Loucy (cell line): ENCODE data around the gene ATP13A5.

Source experiments
- H2AFZ ChIP-seq: fragments of 200-600 bp; sonication (generic); 2 replicates; pipeline ENCODE4 v1.6.0; 2016; ENCODE audit warnings: antibody characterized with exemption, mild to moderate bottlenecking, low read length, moderate library complexity
- H3F3A ChIP-seq: fragments of 200-600 bp; 2 replicates; pipeline ENCODE4 v1.6.0; 2016; ENCODE audit warnings: antibody characterized with exemption, low read depth, mild to moderate bottlenecking
- H3K27me3 ChIP-seq: fragments of 200-600 bp; sonication (generic); 2 replicates; pipeline ENCODE4 v1.6.1; 2014; ENCODE audit warnings: low read length, mild to moderate bottlenecking; ENCODE audit not compliant: insufficient read depth, poor library complexity, severe bottlenecking
- H3K36me3 ChIP-seq: fragments of 200-600 bp; sonication (generic); 2 replicates; pipeline ENCODE4 v1.6.1; 2016; ENCODE audit warnings: low read length; ENCODE audit not compliant: insufficient read depth
- H3K4me1 ChIP-seq: fragments of 200-600 bp; sonication (generic); 2 replicates; pipeline ENCODE4 v1.5.1; 2014; ENCODE audit warnings: low read length, mild to moderate bottlenecking; ENCODE audit not compliant: insufficient read depth, poor library complexity, severe bottlenecking
- H3K4me2 ChIP-seq: fragments of 200-600 bp; sonication (generic); 2 replicates; pipeline ENCODE4 v1.6.0; 2014; ENCODE audit warnings: antibody characterized with exemption, low read length, low read depth, mild to moderate bottlenecking; ENCODE audit not compliant: poor library complexity, severe bottlenecking
- H3K4me3 ChIP-seq: fragments of 200-600 bp; sonication (generic); 2 replicates; pipeline ENCODE4 v1.5.1; 2014; ENCODE audit warnings: low read length, mild to moderate bottlenecking, mixed read lengths; ENCODE audit not compliant: poor library complexity, severe bottlenecking
- H3K79me2 ChIP-seq: fragments of 200-600 bp; sonication (generic); 2 replicates; pipeline ENCODE4 v1.6.1; 2014; ENCODE audit warnings: low read length; ENCODE audit not compliant: insufficient read depth
- H3K9ac ChIP-seq: fragments of 200-600 bp; sonication (generic); 2 replicates; pipeline ENCODE4 v1.6.0; 2014; ENCODE audit warnings: mild to moderate bottlenecking, low read depth, low read length, moderate library complexity; ENCODE audit not compliant: poor library complexity, severe bottlenecking
- H3K9me2 ChIP-seq: fragments of 200-600 bp; sonication (generic); replicated peaks from 2 replicates; pipeline ENCODE4 v1.6.1; 2016; ENCODE audit warnings: low read depth, low read length, mixed read lengths
- H3K9me3 ChIP-seq: fragments of 200-600 bp; sonication (generic); 2 replicates; pipeline ENCODE4 v1.6.1; 2014; ENCODE audit warnings: mild to moderate bottlenecking, antibody characterized with exemption, low read length, low read depth; ENCODE audit not compliant: insufficient read depth
- H4K20me1 ChIP-seq: fragments of 200-600 bp; sonication (generic); 2 replicates; pipeline ENCODE4 v1.6.0; 2014; ENCODE audit warnings: antibody characterized with exemption, low read length, mild to moderate bottlenecking; ENCODE audit not compliant: insufficient read depth, poor library complexity, severe bottlenecking
- CTCF ChIP-seq: fragments of 200-600 bp; sonication (generic); conservative IDR thresholded peaks from 2 replicates; pipeline ENCODE4 v1.5.1; 2014; ENCODE audit warnings: mild to moderate bottlenecking, antibody characterized with exemption, low read length
- EZH2phosphoT487 ChIP-seq: fragments of 200-600 bp; IDR thresholded peaks from 2 replicates; pipeline ENCODE4 v1.6.1; 2018; ENCODE audit warnings: antibody characterized with exemption, mild to moderate bottlenecking, moderate library complexity, borderline replicate concordance

The ATP13A5 gene

GRCh38 chr3:193305356-193305755 is 73.2 kb downstream of the ATP13A5 start:
- Histone ChIP-seq H3K9me3 (no peaks in the 10 kb centered on the region), H3K9ac (no peak overlapping the region), H3K36me3 (no peaks in the 10 kb centered on the region), H3F3A (no peaks in the 10 kb centered on the region), H3K27me3 (no peaks in the 10 kb centered on the region), H3K9me2 (no peaks in the 10 kb centered on the region), H2AFZ (no peak overlapping the region), H3K4me3 (no peak overlapping the region), H3K79me2 (no peaks in the 10 kb centered on the region), H4K20me1 (no peaks in the 10 kb centered on the region), H3K4me2 (no peak overlapping the region), H3K4me1 (no peaks in the 10 kb centered on the region)
- no peak for TF ChIP-seq CTCF
- no peak for TF ChIP-seq EZH2phosphoT487

GRCh38 chr3:193301433-193301832 is 77.1 kb downstream of the ATP13A5 start:
- Histone ChIP-seq H2AFZ (no peak overlapping the region), H3K9me2 (no peaks in the 10 kb centered on the region), H3K27me3 (no peaks in the 10 kb centered on the region), H3K4me3 (no peak overlapping the region), H3K9me3 (no peaks in the 10 kb centered on the region), H3F3A (no peaks in the 10 kb centered on the region), H3K4me1 (no peaks in the 10 kb centered on the region), H3K36me3 (no peaks in the 10 kb centered on the region), H3K4me2 (no peak overlapping the region), H3K9ac (no peak overlapping the region), H3K79me2 (no peaks in the 10 kb centered on the region), H4K20me1 (no peaks in the 10 kb centered on the region)
- TF ChIP-seq EZH2phosphoT487 (no peak), CTCF (no peak)

- Histone ChIP-seq H3K4me3 (no peak overlapping the region), H3K27me3 (no peaks in the 10 kb centered on the region), H3F3A (no peaks in the 10 kb centered on the region), H2AFZ (no peak overlapping the region), H4K20me1 (no peaks in the 10 kb centered on the region), H3K79me2 (no peaks in the 10 kb centered on the region), H3K9me2 (no peaks in the 10 kb centered on the region), H3K9me3 (no peaks in the 10 kb centered on the region), H3K36me3 (no peaks in the 10 kb centered on the region), H3K9ac (no peak overlapping the region), H3K4me2 (no peak overlapping the region), H3K4me1 (no peaks in the 10 kb centered on the region)
- TF ChIP-seq CTCF: no peak
- no peak for TF ChIP-seq EZH2phosphoT487
Measured at GRCh38 chr3:193297421-193297820, 81.1 kb downstream of the ATP13A5 start.
